A673 (cell line): ENCODE measurements around the gene MMEL1.

Experiments
- EZH2 ChIP-seq: fragments of 200-600 bp; sonication (generic); IDR thresholded peaks from 2 replicates; pipeline ENCODE4 v1.6.1; 2017; ENCODE audit warnings: borderline replicate concordance, low read depth, mild to moderate bottlenecking, mixed read lengths, antibody characterized with exemption, low read length; ENCODE audit not compliant: poor library complexity, severe bottlenecking
- TF ChIP-seq, protein P1 (sequence below): fragments of 300-800, 200-600 bp; sonication (generic); conservative IDR thresholded peaks from 2 replicates; pipeline ENCODE4 v1.5.1; 2017; ENCODE audit warnings: low read depth, mild to moderate bottlenecking, antibody characterized with exemption, low read length, moderate library complexity, mixed read lengths

DNA sequence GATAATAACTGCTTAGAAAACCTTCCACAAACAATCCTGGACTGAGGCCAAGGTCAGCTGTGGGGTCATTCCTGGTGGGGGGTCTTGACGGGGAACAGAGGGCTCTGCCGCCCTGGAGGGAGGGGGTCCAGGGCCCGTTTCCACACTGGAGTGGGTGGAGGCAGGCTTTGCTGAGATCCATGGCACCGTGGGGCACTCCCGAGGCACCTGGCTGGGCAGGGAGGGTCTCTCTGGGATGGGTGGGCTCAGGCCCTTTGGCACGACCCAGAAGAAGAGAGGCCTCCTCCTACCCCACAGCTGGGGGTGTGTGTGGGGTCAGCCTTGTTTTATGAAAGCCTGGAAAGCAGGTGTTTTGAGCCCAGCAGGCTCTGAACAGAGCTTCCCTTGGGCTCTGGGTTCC is 5.1 kb downstream of the MMEL1 start:
- TF ChIP-seq, protein P1, sequence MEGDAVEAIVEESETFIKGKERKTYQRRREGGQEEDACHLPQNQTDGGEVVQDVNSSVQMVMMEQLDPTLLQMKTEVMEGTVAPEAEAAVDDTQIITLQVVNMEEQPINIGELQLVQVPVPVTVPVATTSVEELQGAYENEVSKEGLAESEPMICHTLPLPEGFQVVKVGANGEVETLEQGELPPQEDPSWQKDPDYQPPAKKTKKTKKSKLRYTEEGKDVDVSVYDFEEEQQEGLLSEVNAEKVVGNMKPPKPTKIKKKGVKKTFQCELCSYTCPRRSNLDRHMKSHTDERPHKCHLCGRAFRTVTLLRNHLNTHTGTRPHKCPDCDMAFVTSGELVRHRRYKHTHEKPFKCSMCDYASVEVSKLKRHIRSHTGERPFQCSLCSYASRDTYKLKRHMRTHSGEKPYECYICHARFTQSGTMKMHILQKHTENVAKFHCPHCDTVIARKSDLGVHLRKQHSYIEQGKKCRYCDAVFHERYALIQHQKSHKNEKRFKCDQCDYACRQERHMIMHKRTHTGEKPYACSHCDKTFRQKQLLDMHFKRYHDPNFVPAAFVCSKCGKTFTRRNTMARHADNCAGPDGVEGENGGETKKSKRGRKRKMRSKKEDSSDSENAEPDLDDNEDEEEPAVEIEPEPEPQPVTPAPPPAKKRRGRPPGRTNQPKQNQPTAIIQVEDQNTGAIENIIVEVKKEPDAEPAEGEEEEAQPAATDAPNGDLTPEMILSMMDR: no peak
- TF ChIP-seq EZH2: no peak
